NCI-H1436 (cell line): ENCODE measurements around the gene WARS2.
"Not testable (repeated sequence)": the region's sequence is repeated elsewhere in the genome, so short reads cannot be mapped to it uniquely, and the experiment has no call there.

ENCODE experiments used
- DNase-seq: peaks from one replicate; lab custom pipeline; 2025; lab: John Stamatoyannopoulos, UW

The WARS2 gene

GRCh38 chr1:119139403-119139802, 1.1 kb downstream of the WARS2 start:
- no peak for DNase-seq

- no peak for DNase-seq
These were observed 4.1 kb downstream of the WARS2 start for GRCh38 chr1:119136401-119136800.

- no peak for DNase-seq
These were observed 6.5 kb downstream of the WARS2 start for GRCh38 chr1:119133987-119134386.

GRCh38 chr1:119132179-119132578, 8.3 kb downstream of the WARS2 start:
- DNase-seq: no peak

GRCh38 chr1:119125874-119126273, 14.6 kb downstream of the WARS2 start:
- no peak for DNase-seq

GRCh38 chr1:119124764-119125163, 15.7 kb downstream of the WARS2 start:
- no peak for DNase-seq

GRCh38 chr1:119121872-119122271, 18.6 kb downstream of the WARS2 start:
- DNase-seq: not testable (repeated sequence)

- DNase-seq: no peak
These were observed 23.7 kb downstream of the WARS2 start for GRCh38 chr1:119116725-119117124.

GRCh38 chr1:119115736-119116135, 24.7 kb downstream of the WARS2 start:
- no peak for DNase-seq

- no peak for DNase-seq
These were observed 25.1 kb downstream of the WARS2 start for GRCh38 chr1:119115311-119115710.

- DNase-seq: no peak
These were observed 25.7 kb downstream of the WARS2 start for GRCh38 chr1:119114786-119115185.

GRCh38 chr1:119112791-119113190, 27.7 kb downstream of the WARS2 start:
- DNase-seq: no peak

GRCh38 chr1:119112244-119112643, 28.2 kb downstream of the WARS2 start:
- no peak for DNase-seq

- no peak for DNase-seq
These were observed 31.5 kb downstream of the WARS2 start for GRCh38 chr1:119108988-119109387.

GRCh38 chr1:119103764-119104163, 36.7 kb downstream of the WARS2 start:
- DNase-seq: no peak

GRCh38 chr1:119102051-119102450, 38.4 kb downstream of the WARS2 start:
- DNase-seq: no peak

GRCh38 chr1:119101563-119101962, 38.9 kb downstream of the WARS2 start:
- DNase-seq: no peak

GRCh38 chr1:119099775-119100174, 40.7 kb downstream of the WARS2 start:
- no peak for DNase-seq

- no peak for DNase-seq
These were observed 43.1 kb downstream of the WARS2 start for GRCh38 chr1:119097380-119097779.

GRCh38 chr1:119093721-119094120, 46.7 kb downstream of the WARS2 start:
- DNase-seq: no peak

- DNase-seq: no peak
These were observed 48.8 kb downstream of the WARS2 start for GRCh38 chr1:119091618-119092017.

GRCh38 chr1:119090250-119090649, 50.2 kb downstream of the WARS2 start:
- no peak for DNase-seq

- DNase-seq: no peak
These were observed 53.6 kb downstream of the WARS2 start for GRCh38 chr1:119086830-119087229.

- no peak for DNase-seq
These were observed 55.7 kb downstream of the WARS2 start for GRCh38 chr1:119084798-119085197.

- DNase-seq: no peak
These were observed 56.5 kb downstream of the WARS2 start for GRCh38 chr1:119083980-119084379.
